Ishikawa (cell line): Measurements from ENCODE around the gene UNC5B.

Source experiments
- CEBPB ChIP-seq: IDR thresholded peaks from 2 replicates; pipeline ENCODE4 v1.6.1; 2012
- CREB1 ChIP-seq: IDR thresholded peaks from 2 replicates; pipeline ENCODE4 v1.6.1; 2012; ENCODE audit warnings: low read depth
- EGR1 ChIP-seq: IDR thresholded peaks from 2 replicates; pipeline ENCODE4 v1.6.1; 2012
- EP300 ChIP-seq: IDR thresholded peaks from 2 replicates; pipeline ENCODE4 v1.6.1; 2012; ENCODE audit warnings: borderline replicate concordance
- FOXM1 ChIP-seq: IDR thresholded peaks from 2 replicates; pipeline ENCODE4 v1.6.1; 2012; ENCODE audit warnings: low read depth, borderline replicate concordance
- NFIC ChIP-seq: IDR thresholded peaks from 2 replicates; pipeline ENCODE4 v1.6.1; 2012
- RAD21 ChIP-seq: IDR thresholded peaks from 2 replicates; pipeline ENCODE4 v1.6.1; 2012; ENCODE audit warnings: low read depth
- REST ChIP-seq: IDR thresholded peaks from 2 replicates; pipeline ENCODE4 v1.6.1; 2012; ENCODE audit warnings: low read depth, mild to moderate bottlenecking
- TAF1 ChIP-seq: IDR thresholded peaks from 2 replicates; pipeline ENCODE4 v1.6.1; 2012; ENCODE audit warnings: low read depth, mild to moderate bottlenecking
- TCF12 ChIP-seq: IDR thresholded peaks from 2 replicates; pipeline ENCODE4 v1.6.1; 2012; ENCODE audit warnings: low read depth
- TEAD4 ChIP-seq: IDR thresholded peaks from 2 replicates; pipeline ENCODE4 v1.6.1; 2012
- YY1 ChIP-seq: IDR thresholded peaks from 2 replicates; pipeline ENCODE4 v1.6.1; 2012; ENCODE audit warnings: low read depth
- ZBTB7A ChIP-seq: IDR thresholded peaks from 2 replicates; pipeline ENCODE4 v1.6.1; 2012; ENCODE audit warnings: low read depth
- TF ChIP-seq, protein P1 (sequence below): IDR thresholded peaks from 2 replicates; pipeline ENCODE4 v1.6.1; 2012
- TF ChIP-seq, protein P2 (sequence below): IDR thresholded peaks from 2 replicates; pipeline ENCODE4 v1.6.1; 2012

UNC5B gene

GRCh38 chr10:71236822-71237682, 24.7 kb downstream of the UNC5B start:
- TF ChIP-seq YY1, result no peak
- no peak for TF ChIP-seq ZBTB7A
- TF ChIP-seq, protein P1, sequence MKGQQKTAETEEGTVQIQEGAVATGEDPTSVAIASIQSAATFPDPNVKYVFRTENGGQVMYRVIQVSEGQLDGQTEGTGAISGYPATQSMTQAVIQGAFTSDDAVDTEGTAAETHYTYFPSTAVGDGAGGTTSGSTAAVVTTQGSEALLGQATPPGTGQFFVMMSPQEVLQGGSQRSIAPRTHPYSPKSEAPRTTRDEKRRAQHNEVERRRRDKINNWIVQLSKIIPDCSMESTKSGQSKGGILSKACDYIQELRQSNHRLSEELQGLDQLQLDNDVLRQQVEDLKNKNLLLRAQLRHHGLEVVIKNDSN, result no peak
- TF ChIP-seq EGR1, result no peak
- TF ChIP-seq CEBPB, result no peak
- no peak for TF ChIP-seq CREB1
- TF ChIP-seq EP300, result no peak

DNA sequence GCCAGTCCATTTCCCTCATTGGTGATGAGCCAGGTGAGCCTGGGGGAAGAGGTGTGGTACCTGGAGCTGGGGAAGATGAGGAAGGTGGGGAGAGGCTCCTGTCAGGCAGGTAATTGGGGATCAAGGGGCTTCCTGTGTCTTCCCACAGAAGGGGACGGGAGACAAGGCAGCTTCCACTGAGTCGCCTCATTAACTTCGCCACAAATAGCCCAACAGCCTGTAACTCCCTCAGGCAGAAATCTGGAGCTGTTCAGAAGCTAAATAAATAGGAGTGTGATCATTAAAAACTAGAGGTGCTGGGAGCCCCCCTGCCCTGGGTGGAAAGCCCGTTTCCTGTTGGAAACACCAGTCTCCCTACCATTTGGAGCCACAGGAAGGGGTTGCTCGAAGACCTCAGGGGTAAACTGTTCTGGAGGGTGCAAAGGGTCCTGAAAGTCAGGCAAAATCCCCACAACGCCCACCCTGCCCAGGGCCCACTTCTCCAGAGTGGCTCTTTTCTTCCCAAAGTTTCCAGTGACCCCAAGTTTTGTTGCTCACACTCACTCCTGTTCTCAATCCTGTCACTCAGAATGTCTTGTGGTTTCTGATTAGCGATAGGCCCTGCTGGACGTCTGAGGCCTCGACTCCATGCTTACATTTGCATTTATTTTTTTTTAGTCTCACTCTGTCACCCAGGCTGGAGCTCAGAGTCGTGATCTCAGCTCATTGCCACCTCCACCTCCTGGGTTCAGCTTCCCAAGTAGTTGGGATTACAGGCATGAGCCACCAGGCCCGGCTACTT, 25.7 kb downstream of the UNC5B start:
- TF ChIP-seq ZBTB7A (no peak), TAF1 (no peak), EP300 (no peak), REST (no peak), TCF12 (no peak), CEBPB (no peak), CREB1 (no peak), TEAD4 (no peak), FOXM1 (no peak), NFIC (no peak), YY1 (no peak), RAD21 (no peak)
- TF ChIP-seq, protein P2, sequence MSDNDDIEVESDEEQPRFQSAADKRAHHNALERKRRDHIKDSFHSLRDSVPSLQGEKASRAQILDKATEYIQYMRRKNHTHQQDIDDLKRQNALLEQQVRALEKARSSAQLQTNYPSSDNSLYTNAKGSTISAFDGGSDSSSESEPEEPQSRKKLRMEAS, result no peak
- TF ChIP-seq, protein P1, result no peak

- TF ChIP-seq, protein P2, result no peak
- TF ChIP-seq, protein P1, result no peak
- no peak for TF ChIP-seq TCF12
- no peak for TF ChIP-seq CEBPB
- TF ChIP-seq RAD21, result no peak
- TF ChIP-seq EGR1, result no peak
- TF ChIP-seq TAF1, result no peak
- TF ChIP-seq REST, result no peak
- TF ChIP-seq CREB1, result no peak
- no peak for TF ChIP-seq YY1
- no peak for TF ChIP-seq ZBTB7A
- no peak for TF ChIP-seq NFIC
- no peak for TF ChIP-seq FOXM1
- TF ChIP-seq TEAD4, result no peak
- no peak for TF ChIP-seq EP300
These were observed 26.3 kb downstream of the UNC5B start for GRCh38 chr10:71238626-71239025.

GRCh38 chr10:71239131-71239915, 27.0 kb downstream of the UNC5B start:
- TF ChIP-seq TAF1 (no peak), FOXM1 (no peak)
